Measurements from ENCODE around the gene TRAM2. TPM values are rescaled to one million over a fixed set of nuclear protein-coding genes. Genes with fewer than 3 reads are reported as not detected.

The TRAM2 gene
- total and polyA plus RNA-seq, 4 donors = 7.3 to 20.3 (median 13.0) TPM

GRCh38 chr6:52603000-52603795 is 26.3 kb upstream of the TRAM2 start:
- Histone ChIP-seq H3K27ac (ENCODE audit: low read depth in 1 of 2, low read length in 2 of 2) (no peak overlapping the region), H3K36me3 (ENCODE audit: control insufficient read depth in 4 of 4, insufficient read depth in 3 of 4, low read depth in 1 of 4, low read length in 3 of 4) (no peaks in the 10 kb centered on the region), H3K27me3 (ENCODE audit: control insufficient read depth in 4 of 4, insufficient read depth in 4 of 4, low read length in 3 of 4) (no peaks in the 10 kb centered on the region), H3K9me3 (ENCODE audit: control insufficient read depth in 4 of 4, low read length in 3 of 4) (no peaks in the 10 kb centered on the region), H3K9ac (ENCODE audit: low read depth in 1 of 2, low read length in 2 of 2) (no peak overlapping the region), H3K4me3 (ENCODE audit: low read depth in 1 of 3, low read length in 3 of 3) (no peak overlapping the region), H3K4me1 (ENCODE audit: control insufficient read depth in 4 of 4, insufficient read depth in 4 of 4, low read length in 3 of 4) (peaks cover 0 to 5% (median under 1%) of the 10 kb centered on the region in 4 donors)
- 82% methylated on average over 3 of the region's 3 CpGs for WGBS
- no peak for TF ChIP-seq ZBTB33 (IDR thresholded peaks at IDR 0.05)
- no peak for TF ChIP-seq HNF4A (conservative IDR thresholded peaks at IDR 0.05)
- TF ChIP-seq RAD21 (IDR thresholded peaks at IDR 0.05) = no peak
- no peak for TF ChIP-seq YY1 (IDR thresholded peaks at IDR 0.05)
- no peak for TF ChIP-seq HNF4G (IDR thresholded peaks at IDR 0.05)
- TF ChIP-seq ATF3 (IDR thresholded peaks at IDR 0.05) = no peak
- no peak for TF ChIP-seq FOXA2 (IDR thresholded peaks at IDR 0.05)
- no peak for TF ChIP-seq CTCF (IDR thresholded peaks at IDR 0.05; ENCODE audit: low read depth, low read length, missing input control)
- no peak for TF ChIP-seq MAX (IDR thresholded peaks at IDR 0.05)
- no peak for DNase-seq (ENCODE audit: low spot score)

GRCh38 chr6:52598824-52599190 is 21.9 kb upstream of the TRAM2 start:
- DNase-seq (ENCODE audit: low spot score) = no peak
- H3K27ac ChIP-seq (ENCODE audit: low read depth in 1 of 2, low read length in 2 of 2) = no peak overlapping the region
- no peaks in the 10 kb centered on the region for H3K9me3 ChIP-seq (ENCODE audit: control insufficient read depth in 4 of 4, low read length in 3 of 4)
- peaks cover 0 to 10% (median under 1%) of the 10 kb centered on the region in 4 donors for H3K4me1 ChIP-seq (ENCODE audit: control insufficient read depth in 4 of 4, insufficient read depth in 4 of 4, low read length in 3 of 4)
- H3K36me3 ChIP-seq (ENCODE audit: control insufficient read depth in 4 of 4, insufficient read depth in 3 of 4, low read depth in 1 of 4, low read length in 3 of 4) = no peaks in the 10 kb centered on the region
- no peak overlapping the region for H3K4me3 ChIP-seq (ENCODE audit: low read depth in 1 of 3, low read length in 3 of 3)
- WGBS = 89% methylated on average over 2 of the region's 2 CpGs
- no peaks in the 10 kb centered on the region for H3K27me3 ChIP-seq (ENCODE audit: control insufficient read depth in 4 of 4, insufficient read depth in 4 of 4, low read length in 3 of 4)
- no peak overlapping the region for H3K9ac ChIP-seq (ENCODE audit: low read depth in 1 of 2, low read length in 2 of 2)
- TF ChIP-seq SP1 (IDR thresholded peaks at IDR 0.05) (no peak), ZBTB33 (IDR thresholded peaks at IDR 0.05) (no peak), CTCF (IDR thresholded peaks at IDR 0.05; ENCODE audit: low read depth, low read length, missing input control) (no peak), MAX (IDR thresholded peaks at IDR 0.05) (no peak), FOXA2 (IDR thresholded peaks at IDR 0.05) (no peak), YY1 (IDR thresholded peaks at IDR 0.05) (no peak), EGR1 (IDR thresholded peaks at IDR 0.05; ENCODE audit: low read depth in 2 of 2) (no peak), ATF3 (IDR thresholded peaks at IDR 0.05) (no peak), JUND (IDR thresholded peaks at IDR 0.05) (no peak), HNF4G (IDR thresholded peaks at IDR 0.05) (no peak), HNF4A (conservative IDR thresholded peaks at IDR 0.05) (no peak), FOXA1 (IDR thresholded peaks at IDR 0.05) (no peak), GABPA (IDR thresholded peaks at IDR 0.05 in 1 of 2, conservative IDR thresholded peaks at IDR 0.05 in 1 of 2) (no peak), TAF1 (conservative IDR thresholded peaks at IDR 0.05) (no peak), RAD21 (IDR thresholded peaks at IDR 0.05) (no peak), REST (IDR thresholded peaks at IDR 0.05) (no peak), RXRA (IDR thresholded peaks at IDR 0.05) (no peak)

Data from liver (tissue), 9 donors.